T-helper 2 cell (primary cell): ENCODE results near the gene PDS5A.
A peak's percentile ranks its signal among the peaks of the same experiment; 100 is the strongest.
"Not testable (repeated sequence)": the region's sequence is repeated elsewhere in the genome, so short reads cannot be mapped to it uniquely, and the experiment has no call there.

Experiments
- DNase-seq, 5 experiments: peaks; one replicate each; pipeline versions ENCODE4 v3.0.0 to v3.0.0-alpha.2; 2012 to 2022

Gene PDS5A

DNA sequence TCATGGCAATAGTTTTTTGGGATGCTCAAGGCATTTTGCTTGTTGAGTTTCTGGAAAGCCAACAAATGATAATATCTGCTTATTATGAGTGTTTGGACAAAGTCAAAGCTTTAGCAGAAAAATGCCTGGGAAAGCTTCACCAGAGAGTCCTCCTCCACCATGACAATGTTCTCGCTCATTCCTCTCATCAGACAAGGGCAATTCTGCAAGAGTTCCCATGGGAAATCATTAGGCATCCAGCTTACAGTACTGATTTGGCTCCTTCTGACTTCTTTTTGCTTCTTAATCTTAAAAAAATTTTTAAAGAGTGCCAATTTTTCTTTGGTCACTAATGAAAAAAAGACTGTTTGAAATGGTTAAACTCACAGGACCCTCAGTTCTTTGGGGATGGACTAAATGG is 143.4 kb downstream of the PDS5A start:
- no peak for DNase-seq

DNA sequence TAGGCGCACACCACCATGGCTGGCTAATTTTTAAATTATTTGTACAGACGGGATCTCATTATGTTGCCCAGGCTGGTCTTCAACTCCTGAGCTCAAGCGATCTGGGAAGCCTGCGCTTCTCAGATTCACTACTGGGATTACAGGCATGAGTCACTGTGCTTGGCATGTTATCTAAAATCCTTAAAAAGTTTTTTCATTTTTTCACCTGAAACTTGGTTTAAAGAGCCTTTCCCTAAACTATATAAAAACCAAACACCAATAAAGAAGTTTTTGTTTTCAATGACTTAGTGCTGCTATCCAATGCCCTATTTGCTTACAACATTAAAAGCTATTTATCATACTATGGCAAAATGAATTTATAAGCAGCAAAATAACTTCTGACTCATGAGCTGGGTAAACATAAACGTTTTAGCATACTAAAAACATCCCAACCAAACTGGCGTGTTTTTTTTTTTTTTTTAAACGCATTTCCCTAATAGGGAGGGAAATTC is 151.9 kb downstream of the PDS5A start:
- no peak for DNase-seq

DNA sequence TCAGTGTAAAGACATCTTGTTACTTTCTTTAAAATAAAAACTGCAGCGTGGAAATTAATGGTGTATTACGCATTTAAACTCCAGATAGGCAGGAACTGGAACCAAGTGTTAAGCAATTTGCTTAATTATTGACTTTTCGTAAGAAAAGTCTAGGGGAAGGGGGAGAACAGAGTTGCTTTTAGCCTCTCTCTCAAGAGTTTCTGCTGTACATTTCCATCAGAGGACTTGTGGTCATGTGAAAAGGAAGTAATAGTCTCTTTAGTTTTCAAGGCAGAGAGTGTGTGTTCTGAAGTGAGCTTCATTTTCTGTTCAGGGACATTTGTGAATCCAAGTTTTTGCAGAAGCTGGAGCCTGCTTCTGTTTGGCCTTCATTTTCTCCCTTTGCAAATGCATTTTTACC is 152.6 kb downstream of the PDS5A start:
- peak in 1 of 5 experiments; percentile 15 for DNase-seq

DNA sequence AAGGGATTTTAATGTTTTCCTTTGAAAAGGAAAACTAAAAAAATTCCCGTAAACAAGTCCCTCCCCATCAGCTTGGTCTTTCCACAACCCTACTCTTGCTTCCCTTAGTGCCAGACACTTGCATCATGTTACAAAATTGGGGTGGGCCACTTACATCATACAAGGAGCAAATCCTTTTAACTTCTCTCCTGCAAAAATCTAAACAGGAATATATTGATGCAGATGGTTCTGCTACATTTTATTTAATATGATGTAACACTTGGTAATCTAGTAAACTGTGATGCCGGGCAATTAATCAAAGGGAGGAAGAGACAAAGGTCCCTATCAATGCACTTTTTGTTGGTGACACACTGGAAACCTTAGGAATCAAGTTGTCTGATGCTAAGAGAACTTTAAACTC is 154.5 kb downstream of the PDS5A start:
- DNase-seq = no peak

DNA sequence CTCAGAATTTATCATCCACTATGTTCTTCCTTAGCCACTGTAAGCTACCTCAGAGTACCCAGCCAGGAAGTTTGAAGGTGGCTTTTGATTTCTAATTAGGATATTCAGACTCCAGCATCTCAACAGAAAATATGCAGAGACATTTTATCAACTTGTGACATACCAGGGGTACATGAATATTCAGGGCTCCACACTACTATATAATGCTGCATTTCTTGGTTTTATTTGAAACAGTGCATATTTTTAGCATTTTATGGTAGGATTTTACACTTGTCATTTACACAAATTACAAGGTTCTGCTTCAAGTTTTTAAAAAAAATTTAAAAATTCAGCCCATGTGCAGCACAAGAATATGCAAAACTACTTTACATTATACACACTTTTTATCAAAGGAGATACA is 155.0 kb downstream of the PDS5A start:
- DNase-seq = no peak

DNA sequence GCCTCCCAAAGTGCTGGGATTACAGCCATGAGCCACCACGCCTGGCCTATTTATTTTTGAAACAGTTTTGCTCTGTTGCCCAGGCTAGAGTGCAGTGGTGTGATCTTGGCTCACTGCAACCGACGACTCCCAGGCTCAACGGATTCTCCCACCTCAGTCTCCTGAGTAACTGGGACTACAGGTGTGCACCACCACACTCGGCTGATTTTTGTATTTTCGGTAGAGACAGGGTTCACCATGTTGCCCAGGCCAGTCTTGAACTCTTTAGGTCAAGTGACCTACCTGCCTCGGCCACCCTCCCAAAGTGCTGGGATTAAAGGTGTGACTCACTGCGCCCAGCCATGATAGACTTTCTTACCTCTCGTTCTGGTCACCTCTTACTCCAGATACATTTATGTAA is 155.8 kb downstream of the PDS5A start:
- DNase-seq = no peak

DNA sequence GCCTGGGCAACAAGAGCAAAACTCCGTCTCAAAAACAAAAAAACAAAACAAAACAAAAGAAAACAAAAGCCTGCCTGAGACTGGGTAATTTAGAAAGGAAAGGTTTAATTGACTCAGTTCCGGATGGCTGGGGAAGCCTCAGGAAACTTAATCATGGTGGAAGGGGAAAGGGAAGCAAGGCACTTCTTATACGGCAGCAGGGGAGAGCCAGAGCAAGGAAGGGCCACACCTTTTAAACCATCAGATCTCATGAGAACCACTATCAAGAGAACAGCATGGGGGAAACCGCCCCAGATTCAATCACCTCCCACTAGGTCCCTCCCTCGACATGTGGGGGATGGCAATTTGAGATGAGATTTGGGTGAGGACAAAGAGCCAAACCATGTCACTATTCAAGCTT is 157.5 kb downstream of the PDS5A start:
- DNase-seq = no peak

DNA sequence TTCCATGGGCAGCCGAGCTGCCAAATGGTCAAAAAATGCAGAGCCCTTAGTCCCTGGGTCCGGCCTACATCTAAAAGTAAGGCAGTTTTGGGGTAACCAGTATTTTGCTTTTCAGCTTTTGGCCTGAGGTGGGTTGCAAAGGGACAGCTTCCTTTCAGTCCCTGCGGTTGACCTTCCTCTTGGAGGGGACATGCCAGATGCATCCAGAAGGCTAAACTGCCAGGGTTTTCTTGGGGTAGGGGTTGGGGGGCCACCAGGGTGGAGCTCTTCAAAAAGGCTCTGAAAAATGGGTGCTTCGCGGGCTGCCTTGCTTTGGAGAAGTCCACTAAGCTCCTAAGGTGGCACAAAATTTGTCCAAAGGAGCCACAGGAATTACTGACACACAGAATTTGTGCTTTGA is 159.1 kb downstream of the PDS5A start:
- no peak for DNase-seq

DNA sequence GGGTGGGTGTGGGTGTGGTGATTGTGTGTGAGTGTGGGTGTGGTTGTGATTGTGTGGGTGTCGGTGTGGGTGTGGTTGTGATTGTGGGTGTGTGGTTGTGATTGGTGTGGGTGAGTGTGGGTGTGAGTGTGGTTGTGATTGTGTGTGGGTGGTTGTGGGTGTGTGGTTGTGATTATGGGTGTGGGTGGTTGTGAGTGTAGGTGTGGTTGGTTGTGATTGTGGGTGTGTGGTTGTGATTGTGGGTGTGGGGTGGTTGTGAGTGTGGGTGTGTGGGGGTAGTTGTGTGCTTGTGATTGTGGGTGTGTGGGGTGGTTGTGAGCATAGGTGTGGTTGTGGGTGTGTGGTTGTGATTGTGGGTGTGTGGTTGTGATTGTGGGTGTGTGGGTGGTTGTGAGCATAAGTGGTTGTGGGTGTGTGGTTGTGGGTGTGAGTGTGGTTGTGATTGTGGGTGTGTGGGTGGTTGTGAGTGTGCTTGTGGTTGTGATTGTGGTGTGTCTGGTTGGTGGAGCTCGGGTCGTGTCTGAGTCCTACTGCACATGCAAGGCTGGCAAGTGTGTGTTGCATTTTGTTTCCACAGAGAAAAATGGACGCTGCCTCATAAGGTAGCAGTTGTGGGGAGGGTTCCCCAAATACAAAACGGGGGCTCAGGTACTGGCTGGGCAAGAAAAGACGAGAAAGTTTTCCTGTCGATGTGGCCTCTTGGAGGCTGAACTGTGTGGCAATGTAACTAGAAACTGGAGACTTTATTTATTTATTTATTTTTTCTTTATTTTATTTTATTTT is 163.1 kb downstream of the PDS5A start:
- DNase-seq = peak in 3 of 5 experiments; percentile 10 to 62 (median 33)

DNA sequence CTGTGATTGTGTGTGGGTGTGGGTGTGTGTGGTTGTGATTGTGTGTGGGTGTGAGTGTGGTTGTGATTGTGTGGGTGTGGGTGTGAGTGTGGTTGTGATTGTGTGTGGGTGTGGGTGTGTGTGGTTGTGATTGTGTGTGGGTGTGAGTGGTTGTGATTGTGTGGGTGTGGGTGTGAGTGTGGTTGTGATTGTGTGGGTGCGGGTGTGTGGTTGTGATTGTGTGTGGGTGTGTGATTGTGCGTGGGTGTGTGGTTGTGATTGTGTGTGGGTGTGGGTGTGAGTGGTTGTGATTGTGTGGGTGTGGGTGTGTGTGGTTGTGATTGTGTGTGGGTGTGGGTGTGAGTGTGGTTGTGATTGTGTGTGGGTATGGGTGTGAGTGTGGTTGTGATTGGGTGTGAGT is 163.9 kb downstream of the PDS5A start:
- peak in 1 of 5 experiments; percentile 13 for DNase-seq

DNA sequence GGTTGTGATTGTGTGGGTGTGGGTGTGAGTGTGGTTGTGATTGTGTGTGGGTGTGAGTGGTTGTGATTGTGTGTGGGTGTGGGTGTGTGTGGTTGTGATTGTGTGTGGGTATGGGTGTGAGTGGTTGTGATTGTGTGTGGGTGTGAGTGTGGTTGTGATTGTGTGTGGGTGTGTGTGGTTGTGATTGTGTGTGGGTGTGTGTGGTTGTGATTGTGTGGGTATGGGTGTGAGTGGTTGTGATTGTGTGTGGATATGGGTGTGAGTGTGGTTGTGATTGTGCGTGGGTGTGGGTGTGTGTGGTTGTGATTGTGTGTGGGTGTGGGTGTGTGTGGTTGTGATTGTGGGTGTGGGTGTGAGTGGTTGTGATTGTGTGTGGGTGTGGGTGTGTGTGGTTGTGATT is 164.7 kb downstream of the PDS5A start:
- not testable (repeated sequence) for DNase-seq

DNA sequence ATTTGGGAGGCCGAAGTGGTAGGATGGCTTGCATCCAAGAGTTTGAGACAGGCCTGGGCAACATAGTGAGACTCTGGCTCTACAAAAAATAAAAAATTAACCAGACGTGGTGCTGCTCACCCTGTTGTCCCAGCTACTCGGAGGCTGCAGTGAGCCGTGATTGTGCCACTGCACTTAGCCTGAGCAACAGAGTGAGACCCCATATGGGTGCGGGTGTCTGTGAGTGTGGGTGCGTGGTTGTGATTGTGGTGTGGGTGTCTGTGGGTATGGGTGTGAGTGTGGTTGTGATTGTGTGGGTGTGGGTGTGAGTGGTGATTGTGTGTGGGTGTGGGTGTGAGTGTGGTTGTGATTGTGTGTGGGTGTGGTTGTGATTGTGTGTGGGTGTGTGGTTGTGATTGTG is 165.2 kb downstream of the PDS5A start:
- peak in 2 of 5 experiments; percentile 27 to 30 for DNase-seq

DNA sequence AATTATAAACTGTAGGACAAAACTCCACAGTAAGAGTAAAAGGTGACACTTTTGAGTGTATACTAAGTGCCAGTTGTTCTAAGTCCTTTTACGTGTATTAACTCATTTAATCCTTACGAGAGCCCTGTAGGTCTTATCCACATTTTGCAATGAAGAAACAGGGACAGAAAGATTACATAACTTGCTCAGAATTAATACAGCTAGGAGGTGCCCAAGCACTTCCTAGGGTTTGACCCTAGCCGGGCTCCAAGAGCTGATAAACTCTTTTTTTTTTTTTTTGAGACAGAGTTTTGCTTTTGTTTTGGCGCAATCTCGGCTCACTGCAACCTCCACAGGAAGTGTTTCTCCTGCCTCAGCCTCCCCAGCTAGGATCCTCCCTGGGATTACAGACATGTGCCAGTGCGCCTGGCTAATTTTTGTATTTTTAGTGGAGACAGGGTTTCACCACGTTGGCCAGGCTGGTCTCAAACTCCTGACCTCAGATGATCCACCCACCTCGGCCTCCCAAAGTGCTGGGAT is 169.4 kb downstream of the PDS5A start:
- DNase-seq = no peak

DNA sequence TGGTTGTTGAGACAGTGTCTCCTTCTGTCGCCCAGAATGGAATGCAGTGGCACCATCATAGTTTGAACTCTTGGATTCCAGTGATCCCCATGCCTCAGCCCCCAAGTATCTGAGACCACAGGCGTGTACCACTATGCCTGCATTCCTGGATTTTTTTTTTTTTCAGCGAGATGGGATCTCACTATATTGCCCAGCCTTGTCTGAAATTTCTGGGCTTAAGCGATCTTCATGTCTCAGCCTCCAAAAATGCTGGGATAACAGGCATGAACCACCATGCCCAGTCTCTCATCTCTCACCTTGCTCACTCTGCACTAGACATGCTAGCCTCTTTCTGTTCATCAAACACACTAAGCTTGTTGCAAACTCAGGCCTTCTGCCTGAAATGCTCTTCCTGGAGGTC is 175.7 kb downstream of the PDS5A start:
- no peak for DNase-seq

DNA sequence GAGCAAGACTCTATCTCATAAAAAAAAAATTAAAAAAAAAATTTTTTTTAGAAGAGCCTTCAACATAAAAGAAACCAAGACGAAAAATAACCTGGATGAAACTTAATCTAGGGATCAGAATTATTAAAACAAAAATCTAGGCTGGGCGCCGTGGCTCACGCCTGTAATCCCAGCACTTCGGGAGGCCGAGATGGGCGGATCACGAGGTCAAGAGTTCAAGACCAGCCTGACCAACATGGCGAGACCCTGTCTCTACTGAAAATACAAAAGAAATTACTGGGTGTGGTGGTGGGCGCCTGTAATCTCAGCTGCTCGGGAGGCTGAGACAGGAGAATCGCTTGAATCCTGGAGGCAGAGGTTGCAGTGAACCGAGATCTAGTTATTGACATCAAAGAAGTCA is 184.7 kb downstream of the PDS5A start:
- DNase-seq = not testable (repeated sequence)

DNA sequence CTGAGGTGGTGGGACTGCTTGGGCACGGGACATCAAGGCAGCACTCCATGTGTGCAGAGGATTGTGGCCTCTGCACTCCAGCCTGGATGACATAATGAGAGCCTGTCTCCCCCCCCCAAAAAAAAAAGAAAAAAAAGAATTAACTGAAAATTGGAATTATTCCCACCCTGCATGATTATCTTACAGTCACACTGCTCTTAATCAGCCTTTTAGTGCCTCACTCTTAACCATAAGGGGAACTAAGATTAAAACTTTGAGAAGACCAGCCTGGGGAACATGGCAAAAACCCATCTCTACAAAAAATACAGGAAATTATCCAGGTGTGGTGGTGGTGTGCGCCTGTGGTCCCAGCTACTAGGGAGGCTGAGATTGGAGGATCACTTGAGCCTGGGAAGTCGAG is 185.2 kb downstream of the PDS5A start:
- no peak for DNase-seq

DNA sequence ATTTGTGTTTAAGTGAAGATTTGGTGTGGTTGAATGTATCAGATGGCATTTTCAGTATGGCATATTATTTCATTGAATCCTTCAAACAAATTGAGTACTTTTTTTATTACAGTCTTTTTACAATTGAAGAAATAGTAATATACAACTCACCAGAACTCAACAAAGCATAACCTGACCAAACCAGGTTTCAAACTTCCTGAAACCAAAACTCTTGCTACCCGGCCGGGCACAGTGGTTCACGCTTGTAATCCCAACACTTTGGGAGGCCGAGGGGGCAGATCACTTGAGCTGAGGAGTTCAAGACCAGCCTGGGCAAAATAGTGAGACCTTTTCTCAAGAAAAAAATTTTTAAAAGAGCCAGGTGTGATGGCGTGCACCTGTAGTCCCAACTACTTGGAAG is 185.6 kb downstream of the PDS5A start:
- DNase-seq = no peak

DNA sequence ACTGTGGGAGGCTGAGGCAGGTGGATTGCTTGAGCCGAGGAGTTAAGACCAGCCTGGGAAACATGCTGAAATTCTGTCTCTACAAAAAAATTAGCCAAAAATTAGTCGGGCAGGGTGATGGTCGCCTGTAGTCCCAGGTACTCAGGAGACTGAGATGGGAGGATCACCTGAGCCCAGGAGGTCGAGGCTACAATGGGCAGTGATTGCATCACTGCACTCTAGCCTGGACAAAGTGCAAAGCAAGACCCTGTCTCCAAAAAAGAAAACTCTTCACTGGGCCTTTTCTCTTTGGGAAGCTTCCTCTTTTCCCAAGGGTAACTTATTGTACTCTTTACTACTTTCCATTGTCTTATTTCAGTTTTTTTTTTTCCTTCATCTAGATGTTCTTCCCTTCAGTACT is 190.9 kb downstream of the PDS5A start:
- DNase-seq = no peak

DNA sequence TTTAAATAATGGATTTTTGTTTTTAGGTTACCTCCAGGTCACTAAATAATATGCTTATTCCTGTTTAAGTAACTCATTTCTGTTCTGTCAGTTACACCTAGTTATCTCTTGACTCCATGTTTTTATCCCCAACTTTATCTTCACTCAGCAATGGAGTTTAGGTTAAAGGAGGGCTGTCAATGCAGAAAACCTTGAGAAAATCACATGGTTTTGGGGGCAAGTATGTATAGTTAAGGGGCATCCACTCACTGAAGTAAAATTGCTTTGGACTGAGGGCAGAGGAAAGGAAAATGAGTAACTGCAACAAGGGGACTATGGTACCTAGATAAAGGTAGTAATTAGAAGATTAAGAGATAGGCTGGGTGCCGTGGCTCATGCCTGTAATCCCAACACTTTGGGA is 192.6 kb downstream of the PDS5A start:
- DNase-seq = no peak

DNA sequence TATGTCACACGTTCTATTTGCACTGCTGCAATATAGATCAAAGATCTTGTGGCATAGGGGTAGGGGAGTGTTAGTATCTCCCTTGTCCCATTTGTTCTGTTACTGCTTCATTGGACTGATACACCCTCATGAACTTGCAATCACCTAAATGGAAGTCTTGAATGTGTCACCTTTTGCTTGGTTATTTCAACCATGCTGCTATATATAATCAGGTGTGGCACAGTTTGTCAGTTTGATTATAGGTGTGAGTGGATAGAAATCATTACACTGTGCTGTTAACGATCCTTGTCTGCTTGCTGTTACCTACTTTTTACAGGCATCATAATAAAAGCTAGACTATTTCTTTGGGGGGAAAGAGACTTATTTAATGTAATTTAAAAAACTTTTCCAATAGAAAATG is 195.7 kb downstream of the PDS5A start:
- DNase-seq = not testable (repeated sequence)
